PFSK-1 (cell line): ENCODE measurements around the gene C5orf34.

Experiments used
- POLR2AphosphoS5 ChIP-seq: IDR thresholded peaks from 2 replicates; pipeline ENCODE4 v1.6.1; 2012; ENCODE audit warnings: low read depth, mild to moderate bottlenecking, control low read depth, low read length, moderate library complexity
- SIN3A ChIP-seq: IDR thresholded peaks from 2 replicates; pipeline ENCODE4 v1.6.1; 2012; ENCODE audit warnings: mild to moderate bottlenecking, low read length, moderate library complexity, borderline replicate concordance; ENCODE audit not compliant: insufficient read depth
- TAF1 ChIP-seq: IDR thresholded peaks from 2 replicates; pipeline ENCODE4 v1.6.1; 2012; ENCODE audit warnings: low read length, control low read depth, borderline replicate concordance; ENCODE audit not compliant: insufficient read depth
- TF ChIP-seq, protein P1 (sequence below), 2 experiments: IDR thresholded peaks; 2 replicates each; pipeline versions ENCODE4 v1.6.1 to v1.8.0; 2011 to 2012; ENCODE audit warnings: low read depth in 2 of 2, low read length in 2 of 2, control low read depth in 1 of 2, inconsistent platforms in 1 of 2, mild to moderate bottlenecking in 1 of 2, moderate library complexity in 1 of 2; ENCODE audit not compliant: insufficient read depth in 1 of 2

DNA sequence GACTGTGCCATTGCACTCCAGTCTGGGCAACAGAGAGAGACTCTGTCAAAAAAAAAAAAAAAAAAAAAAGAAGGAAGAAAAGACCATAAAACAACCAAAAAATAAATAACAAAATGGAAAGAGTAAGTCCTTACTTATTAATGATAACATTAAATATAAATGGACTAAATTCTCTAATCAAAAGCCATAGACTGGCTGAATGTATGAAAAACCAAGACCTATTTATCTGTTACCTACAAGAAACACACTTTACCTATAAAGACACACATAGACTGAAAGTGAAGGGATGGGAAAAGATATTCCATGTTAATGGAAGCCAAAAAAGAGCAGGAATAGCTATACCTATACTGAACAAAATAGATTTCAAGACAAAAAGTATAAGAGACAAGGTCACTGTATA lies 47.8 kb downstream of the C5orf34 start:
- TF ChIP-seq, protein P1, sequence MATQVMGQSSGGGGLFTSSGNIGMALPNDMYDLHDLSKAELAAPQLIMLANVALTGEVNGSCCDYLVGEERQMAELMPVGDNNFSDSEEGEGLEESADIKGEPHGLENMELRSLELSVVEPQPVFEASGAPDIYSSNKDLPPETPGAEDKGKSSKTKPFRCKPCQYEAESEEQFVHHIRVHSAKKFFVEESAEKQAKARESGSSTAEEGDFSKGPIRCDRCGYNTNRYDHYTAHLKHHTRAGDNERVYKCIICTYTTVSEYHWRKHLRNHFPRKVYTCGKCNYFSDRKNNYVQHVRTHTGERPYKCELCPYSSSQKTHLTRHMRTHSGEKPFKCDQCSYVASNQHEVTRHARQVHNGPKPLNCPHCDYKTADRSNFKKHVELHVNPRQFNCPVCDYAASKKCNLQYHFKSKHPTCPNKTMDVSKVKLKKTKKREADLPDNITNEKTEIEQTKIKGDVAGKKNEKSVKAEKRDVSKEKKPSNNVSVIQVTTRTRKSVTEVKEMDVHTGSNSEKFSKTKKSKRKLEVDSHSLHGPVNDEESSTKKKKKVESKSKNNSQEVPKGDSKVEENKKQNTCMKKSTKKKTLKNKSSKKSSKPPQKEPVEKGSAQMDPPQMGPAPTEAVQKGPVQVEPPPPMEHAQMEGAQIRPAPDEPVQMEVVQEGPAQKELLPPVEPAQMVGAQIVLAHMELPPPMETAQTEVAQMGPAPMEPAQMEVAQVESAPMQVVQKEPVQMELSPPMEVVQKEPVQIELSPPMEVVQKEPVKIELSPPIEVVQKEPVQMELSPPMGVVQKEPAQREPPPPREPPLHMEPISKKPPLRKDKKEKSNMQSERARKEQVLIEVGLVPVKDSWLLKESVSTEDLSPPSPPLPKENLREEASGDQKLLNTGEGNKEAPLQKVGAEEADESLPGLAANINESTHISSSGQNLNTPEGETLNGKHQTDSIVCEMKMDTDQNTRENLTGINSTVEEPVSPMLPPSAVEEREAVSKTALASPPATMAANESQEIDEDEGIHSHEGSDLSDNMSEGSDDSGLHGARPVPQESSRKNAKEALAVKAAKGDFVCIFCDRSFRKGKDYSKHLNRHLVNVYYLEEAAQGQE (IDR thresholded peaks at IDR 0.05; ENCODE audit: insufficient read depth in 1 of 2, low read depth in 2 of 2, low read length in 2 of 2), result no peak
- no peak for TF ChIP-seq POLR2AphosphoS5
- no peak for TF ChIP-seq TAF1
- TF ChIP-seq SIN3A, result no peak
